Measurements from ENCODE around the gene SWAP70.

Gene SWAP70

DNA sequence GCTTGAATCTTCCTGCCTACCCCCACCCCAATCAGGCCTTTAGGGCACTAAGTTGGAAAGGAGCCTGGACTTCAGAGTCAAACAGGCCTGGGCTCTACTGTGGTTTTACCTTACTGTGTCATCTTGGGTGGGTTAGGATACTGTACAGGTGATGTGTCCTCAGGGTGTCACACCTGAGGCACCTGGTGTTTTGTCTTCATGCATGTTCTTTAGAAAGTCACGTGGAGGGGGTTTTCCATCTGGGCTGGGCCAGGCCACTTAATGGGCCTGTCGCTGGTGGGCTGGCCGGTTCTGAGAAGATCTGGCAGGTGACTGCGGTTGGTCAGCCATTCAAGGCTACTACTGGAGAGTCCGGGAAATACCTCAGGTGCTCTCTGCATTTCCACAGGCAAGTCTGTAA, 92.6 kb downstream of the SWAP70 start:
- TF ChIP-seq CTCF (conservative IDR thresholded peaks at IDR 0.05), result no peak
- H3K27ac ChIP-seq, result no peak overlapping the region

DNA sequence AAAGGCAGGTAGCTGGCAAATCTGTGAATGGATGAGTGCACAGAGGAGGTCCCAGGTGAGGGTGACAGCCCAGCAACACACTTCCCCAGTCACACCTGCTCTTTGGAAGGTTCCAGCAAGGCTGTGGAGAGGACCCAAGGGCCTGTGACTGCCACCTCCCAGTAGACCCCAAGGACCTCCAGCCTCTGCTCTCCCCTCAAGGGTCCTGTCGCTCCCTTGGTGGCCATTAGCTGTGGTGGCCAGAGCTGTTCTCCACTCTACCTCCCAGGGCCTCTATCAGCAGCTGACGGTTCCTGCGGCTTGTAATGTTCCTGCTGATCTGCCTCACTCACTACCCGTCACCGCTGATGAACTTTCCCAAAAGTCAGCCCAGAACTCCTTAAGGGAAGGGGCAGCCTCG, 93.0 kb downstream of the SWAP70 start:
- no peak overlapping the region for H3K27ac ChIP-seq
- TF ChIP-seq CTCF (conservative IDR thresholded peaks at IDR 0.05), result no peak

- H3K27ac ChIP-seq, result peak overlapping the region; percentile 91
- TF ChIP-seq CTCF (conservative IDR thresholded peaks at IDR 0.05), result peak; percentile 97
These were observed 94.1 kb downstream of the SWAP70 start for GRCh38 chr11:9757809-9758636.

DNA sequence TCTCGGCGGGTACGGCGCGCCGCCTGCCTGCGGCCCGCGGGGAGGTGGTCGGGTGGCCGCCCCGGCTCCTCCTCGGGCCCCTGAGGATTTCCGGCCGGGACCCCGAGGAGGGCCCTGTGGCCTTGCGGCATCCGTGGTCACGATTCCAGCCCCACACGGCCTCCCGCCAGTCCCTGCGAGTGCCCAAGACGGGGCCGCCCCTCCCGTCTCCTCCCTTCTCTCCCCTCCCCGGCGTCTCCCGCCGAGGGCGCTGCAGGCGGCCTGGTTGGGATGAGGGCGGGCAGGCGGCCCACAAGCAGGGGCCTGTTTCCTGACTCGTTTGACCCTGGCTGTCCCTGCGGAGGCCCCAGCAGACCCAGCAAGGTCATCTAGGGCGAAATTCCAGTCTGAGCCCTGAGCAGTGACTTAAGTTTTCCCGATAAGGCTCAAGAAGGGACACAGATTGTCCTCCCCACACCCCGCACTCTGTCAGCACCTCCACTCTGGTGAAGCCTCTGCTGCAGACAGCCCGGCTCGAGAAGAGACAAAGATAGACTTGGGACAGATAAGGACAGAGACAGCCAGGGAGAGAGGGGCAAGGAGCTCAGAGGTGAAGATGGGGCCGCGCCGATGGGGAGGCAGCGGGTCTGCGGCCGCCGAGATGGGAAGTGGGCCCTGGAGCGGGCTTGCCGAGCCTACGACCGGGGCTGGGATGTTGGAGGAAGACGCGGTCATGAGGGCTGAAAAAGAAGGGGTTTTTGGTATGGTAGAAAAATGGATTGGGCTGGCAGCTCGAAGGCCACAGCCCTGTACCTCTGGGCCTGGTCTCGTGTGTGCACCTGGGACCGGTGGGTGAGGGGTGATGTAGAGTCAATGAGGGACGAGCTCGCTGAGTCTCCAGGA, 95.0 kb downstream of the SWAP70 start:
- TF ChIP-seq CTCF (conservative IDR thresholded peaks at IDR 0.05), result no peak
- H3K27ac ChIP-seq, result peak overlapping the region; percentile 91

DNA sequence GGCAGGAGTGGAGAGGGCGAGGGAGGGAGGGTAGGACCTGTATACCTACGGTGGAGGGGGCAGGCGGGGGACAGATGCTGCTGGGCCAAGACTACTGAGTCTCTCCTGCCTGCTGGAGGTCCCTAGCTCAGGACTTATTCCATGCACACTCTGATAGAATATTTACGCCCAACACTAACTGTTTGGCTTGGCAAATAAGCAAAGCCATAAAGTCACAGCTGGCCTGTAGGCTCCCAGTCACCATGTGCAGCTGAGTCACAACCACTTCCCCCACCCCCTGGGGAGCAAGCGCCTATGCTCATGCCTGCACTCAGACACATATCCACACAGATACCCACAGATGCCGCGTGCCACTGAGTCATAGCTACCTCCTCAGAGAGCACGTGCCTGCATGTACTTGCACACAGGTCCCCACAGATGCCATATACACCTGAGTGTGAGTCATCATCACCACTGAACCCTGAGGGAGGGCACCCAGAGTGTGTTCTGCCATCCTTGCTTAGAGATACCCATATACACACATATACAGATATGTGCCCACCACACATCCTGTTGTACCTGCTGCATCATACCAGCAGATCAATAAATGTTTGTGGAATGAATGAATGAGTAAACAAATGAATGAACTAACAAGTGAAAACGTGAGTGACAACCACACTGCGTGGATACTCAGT, 95.8 kb downstream of the SWAP70 start:
- peak overlapping the region; percentile 91 for H3K27ac ChIP-seq
- TF ChIP-seq CTCF (conservative IDR thresholded peaks at IDR 0.05), result no peak

DNA sequence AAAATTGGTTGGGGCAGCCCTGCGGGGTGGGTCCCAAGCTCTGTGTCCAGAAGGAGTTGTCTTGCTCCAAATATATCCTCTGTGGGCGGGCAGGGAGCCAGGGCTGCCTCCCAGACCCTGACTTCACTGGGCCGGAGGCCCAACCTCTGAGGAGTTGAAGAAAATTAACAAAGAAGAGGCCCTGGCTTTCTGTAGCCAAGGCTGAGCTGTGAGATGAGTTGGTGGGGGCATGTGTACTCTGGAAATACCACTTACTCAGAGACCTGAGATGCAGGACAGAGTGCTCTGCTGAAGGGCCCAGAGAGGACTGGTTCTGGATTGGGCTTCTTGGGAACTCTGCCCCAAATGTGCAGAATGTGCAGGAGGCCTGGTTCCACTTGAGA, 96.3 kb downstream of the SWAP70 start:
- peak overlapping the region; percentile 91; the same call in 1 of the 2 replicates for H3K27ac ChIP-seq
- TF ChIP-seq CTCF (conservative IDR thresholded peaks at IDR 0.05), result no peak

GRCh38 chr11:9761441-9761945, 97.6 kb downstream of the SWAP70 start:
- TF ChIP-seq CTCF (conservative IDR thresholded peaks at IDR 0.05), result no peak
- H3K27ac ChIP-seq, result no peak overlapping the region

Data from VCaP (cell line).